SK-N-SH treated with all-trans-retinoic acid at 6 μM for 48 hours (cell line): ENCODE measurements around the gene GPR176.

ENCODE experiments used
- ATAC-seq: fragments of 200-7000 bp; cut with Tn5 transposase; 3 replicates; pipeline ENCODE4 v1.9.1; 2020; ENCODE audit warnings: mild to moderate bottlenecking, moderate library complexity
- ARNTL ChIP-seq: fragments of 450-650 bp; formaldehyde crosslinking; IDR thresholded peaks from 2 replicates; pipeline ENCODE4 v1.5.0; 2020; ENCODE audit warnings: low read depth, mild to moderate bottlenecking, moderate library complexity, borderline replicate concordance
- BACH2 ChIP-seq: fragments of 250-450 bp; sonication (Bioruptor Pico); IDR thresholded peaks from 2 replicates; pipeline ENCODE4 v1.9.0; 2021; ENCODE audit warnings: mild to moderate bottlenecking, borderline replicate concordance
- CSDC2 ChIP-seq: fragments of 250-450 bp; sonication (Bioruptor Pico); IDR thresholded peaks from 2 replicates; pipeline ENCODE4 v1.5.0; 2020; ENCODE audit warnings: mild to moderate bottlenecking, moderate library complexity
- ESRRG ChIP-seq: fragments of 250-450 bp; sonication (Bioruptor Pico); IDR thresholded peaks from 2 replicates; pipeline ENCODE4 v1.6.1; 2021; ENCODE audit warnings: mild to moderate bottlenecking
- GLIS3 ChIP-seq: fragments of 250-450 bp; sonication (Bioruptor Pico); IDR thresholded peaks from 2 replicates; pipeline ENCODE4 v1.5.0; 2020; ENCODE audit warnings: mild to moderate bottlenecking, moderate library complexity
- ISL1 ChIP-seq: fragments of 250-450 bp; sonication (Bioruptor Pico); IDR thresholded peaks from 2 replicates; pipeline ENCODE4 v2.1.2; 2022; ENCODE audit warnings: mild to moderate bottlenecking, moderate library complexity
- OSR1 ChIP-seq: fragments of 250-450 bp; sonication (Bioruptor Pico); IDR thresholded peaks from 2 replicates; pipeline ENCODE4 v1.8.0; 2022; ENCODE audit warnings: moderate library complexity, mild to moderate bottlenecking, inconsistent platforms
- PATZ1 ChIP-seq: fragments of 250-450 bp; sonication (Bioruptor Pico); IDR thresholded peaks from 2 replicates; pipeline ENCODE4 v1.8.0; 2020; ENCODE audit warnings: mild to moderate bottlenecking, moderate library complexity, borderline replicate concordance
- PPARA ChIP-seq: fragments of 250-450 bp; sonication (Bioruptor Pico); IDR thresholded peaks from 2 replicates; pipeline ENCODE4 v1.5.0; 2020; ENCODE audit warnings: mild to moderate bottlenecking, borderline replicate concordance
- RARB ChIP-seq: fragments of 250-450 bp; sonication (Bioruptor Pico); IDR thresholded peaks from 2 replicates; pipeline ENCODE4 v1.8.0; 2021; ENCODE audit warnings: mild to moderate bottlenecking, moderate library complexity
- SNAI2 ChIP-seq: fragments of 250-450 bp; sonication (Bioruptor Pico); IDR thresholded peaks from 2 replicates; pipeline ENCODE4 v1.5.0; 2020; ENCODE audit warnings: mild to moderate bottlenecking, moderate library complexity
- TCF4 ChIP-seq: fragments of 250-450 bp; sonication (Bioruptor Pico); IDR thresholded peaks from 2 replicates; pipeline ENCODE4 v1.8.0; 2021; ENCODE audit warnings: mild to moderate bottlenecking, moderate library complexity, borderline replicate concordance
- TOX ChIP-seq: fragments of 250-450 bp; sonication (Bioruptor Pico); IDR thresholded peaks from 2 replicates; pipeline ENCODE4 v1.8.0; 2021; ENCODE audit warnings: mild to moderate bottlenecking, moderate library complexity, borderline replicate concordance
- ZC3H10 ChIP-seq: fragments of 250-450 bp; sonication (Bioruptor Pico); IDR thresholded peaks from 2 replicates; pipeline ENCODE4 v1.5.1; 2021; ENCODE audit warnings: mild to moderate bottlenecking, moderate library complexity
- ZFP3 ChIP-seq: fragments of 250-450 bp; sonication (Bioruptor Pico); IDR thresholded peaks from 2 replicates; pipeline ENCODE4 v1.5.0; 2020; ENCODE audit warnings: mild to moderate bottlenecking, moderate library complexity
- ZFP30 ChIP-seq: fragments of 450-650 bp; formaldehyde crosslinking; IDR thresholded peaks from 2 replicates; pipeline ENCODE4 v1.5.0; 2022; ENCODE audit warnings: mild to moderate bottlenecking, moderate library complexity
- ZNF565 ChIP-seq: fragments of 450-650 bp; formaldehyde crosslinking; conservative IDR thresholded peaks from 2 replicates; pipeline ENCODE4 v1.5.0; 2020; ENCODE audit warnings: low read depth, mild to moderate bottlenecking, moderate library complexity
- ZNF70 ChIP-seq: fragments of 450-650 bp; formaldehyde crosslinking; IDR thresholded peaks from 2 replicates; pipeline ENCODE4 v1.5.0; 2020; ENCODE audit warnings: mild to moderate bottlenecking, moderate library complexity
- ZNF8 ChIP-seq: fragments of 450-650 bp; formaldehyde crosslinking; IDR thresholded peaks from 2 replicates; pipeline ENCODE4 v1.5.0; 2020; ENCODE audit warnings: mild to moderate bottlenecking, moderate library complexity
- TF ChIP-seq, protein P1 (sequence below): fragments of 250-450 bp; sonication (Bioruptor Pico); IDR thresholded peaks from 2 replicates; pipeline ENCODE4 v1.8.0; 2021; ENCODE audit warnings: low read depth, mild to moderate bottlenecking, moderate library complexity, borderline replicate concordance
- TF ChIP-seq, protein P2 (sequence below): fragments of 250-450 bp; sonication (Bioruptor Pico); IDR thresholded peaks from 2 replicates; pipeline ENCODE4 v1.5.1; 2020; ENCODE audit warnings: low read depth, mild to moderate bottlenecking, moderate library complexity

Gene GPR176

DNA sequence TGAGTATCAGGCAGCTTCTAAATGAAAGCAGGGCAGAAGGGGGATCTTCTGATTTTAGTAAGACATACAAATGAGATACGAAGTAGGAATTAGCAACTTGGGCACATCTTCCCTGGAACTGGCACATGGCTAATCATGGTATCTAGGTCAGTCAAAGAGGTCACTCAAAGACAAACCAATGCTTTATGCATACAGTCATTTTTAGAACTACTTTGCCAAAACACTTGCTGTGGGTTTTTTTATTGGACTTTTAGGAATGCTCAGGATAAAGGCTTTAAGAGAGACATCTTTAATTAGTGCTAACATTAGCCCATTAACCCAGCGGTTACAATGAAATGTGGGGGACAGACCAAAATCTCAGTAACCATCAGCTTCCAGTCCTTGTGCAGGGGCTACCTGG, 51.7 kb downstream of the GPR176 start:
- no peak for ATAC-seq
- TF ChIP-seq ZNF70 (CRISPR knock-in tag) (no peak), PPARA (CRISPR knock-in tag) (no peak), ZC3H10 (no peak), ZNF565 (no peak), GLIS3 (CRISPR knock-in tag) (no peak), TOX (CRISPR knock-in tag) (no peak), TCF4 (CRISPR knock-in tag) (no peak), ESRRG (CRISPR knock-in tag) (no peak), CSDC2 (no peak), BACH2 (no peak), RARB (CRISPR knock-in tag) (no peak), ZFP30 (CRISPR knock-in tag) (no peak), PATZ1 (no peak), ARNTL (no peak), ISL1 (no peak), ZNF8 (no peak)
- TF ChIP-seq, protein P1, sequence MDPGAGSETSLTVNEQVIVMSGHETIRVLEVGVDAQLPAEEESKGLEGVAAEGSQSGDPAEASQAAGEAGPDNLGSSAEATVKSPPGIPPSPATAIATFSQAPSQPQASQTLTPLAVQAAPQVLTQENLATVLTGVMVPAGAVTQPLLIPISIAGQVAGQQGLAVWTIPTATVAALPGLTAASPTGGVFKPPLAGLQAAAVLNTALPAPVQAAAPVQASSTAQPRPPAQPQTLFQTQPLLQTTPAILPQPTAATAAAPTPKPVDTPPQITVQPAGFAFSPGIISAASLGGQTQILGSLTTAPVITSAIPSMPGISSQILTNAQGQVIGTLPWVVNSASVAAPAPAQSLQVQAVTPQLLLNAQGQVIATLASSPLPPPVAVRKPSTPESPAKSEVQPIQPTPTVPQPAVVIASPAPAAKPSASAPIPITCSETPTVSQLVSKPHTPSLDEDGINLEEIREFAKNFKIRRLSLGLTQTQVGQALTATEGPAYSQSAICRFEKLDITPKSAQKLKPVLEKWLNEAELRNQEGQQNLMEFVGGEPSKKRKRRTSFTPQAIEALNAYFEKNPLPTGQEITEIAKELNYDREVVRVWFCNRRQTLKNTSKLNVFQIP (CRISPR knock-in tag) = no peak

DNA sequence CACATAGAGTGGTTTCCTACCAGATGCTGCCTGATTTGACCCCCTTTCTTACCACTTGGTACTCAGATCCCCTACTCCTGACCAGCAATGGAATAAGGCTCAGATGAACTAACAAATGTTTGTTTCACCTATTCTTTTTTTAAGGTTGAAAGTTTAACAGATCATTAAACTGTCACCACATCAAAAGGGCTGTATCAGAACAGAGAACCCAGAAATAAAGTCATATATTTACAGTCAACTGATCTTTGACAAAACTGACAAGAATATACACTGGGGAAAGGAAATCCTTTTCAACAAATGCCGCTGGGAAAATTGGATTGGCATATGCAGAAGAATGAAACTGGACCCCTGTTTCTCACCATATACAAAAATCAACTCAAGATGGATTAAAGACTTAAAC, 56.0 kb downstream of the GPR176 start:
- TF ChIP-seq RARB (CRISPR knock-in tag) = no peak
- no peak for TF ChIP-seq ZFP30 (CRISPR knock-in tag)
- TF ChIP-seq, protein P2, sequence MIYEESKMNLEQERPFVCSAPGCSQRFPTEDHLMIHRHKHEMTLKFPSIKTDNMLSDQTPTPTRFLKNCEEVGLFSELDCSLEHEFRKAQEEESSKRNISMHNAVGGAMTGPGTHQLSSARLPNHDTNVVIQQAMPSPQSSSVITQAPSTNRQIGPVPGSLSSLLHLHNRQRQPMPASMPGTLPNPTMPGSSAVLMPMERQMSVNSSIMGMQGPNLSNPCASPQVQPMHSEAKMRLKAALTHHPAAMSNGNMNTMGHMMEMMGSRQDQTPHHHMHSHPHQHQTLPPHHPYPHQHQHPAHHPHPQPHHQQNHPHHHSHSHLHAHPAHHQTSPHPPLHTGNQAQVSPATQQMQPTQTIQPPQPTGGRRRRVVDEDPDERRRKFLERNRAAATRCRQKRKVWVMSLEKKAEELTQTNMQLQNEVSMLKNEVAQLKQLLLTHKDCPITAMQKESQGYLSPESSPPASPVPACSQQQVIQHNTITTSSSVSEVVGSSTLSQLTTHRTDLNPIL (CRISPR knock-in tag) = no peak
- no peak for TF ChIP-seq ZNF565
- ATAC-seq = no peak

DNA sequence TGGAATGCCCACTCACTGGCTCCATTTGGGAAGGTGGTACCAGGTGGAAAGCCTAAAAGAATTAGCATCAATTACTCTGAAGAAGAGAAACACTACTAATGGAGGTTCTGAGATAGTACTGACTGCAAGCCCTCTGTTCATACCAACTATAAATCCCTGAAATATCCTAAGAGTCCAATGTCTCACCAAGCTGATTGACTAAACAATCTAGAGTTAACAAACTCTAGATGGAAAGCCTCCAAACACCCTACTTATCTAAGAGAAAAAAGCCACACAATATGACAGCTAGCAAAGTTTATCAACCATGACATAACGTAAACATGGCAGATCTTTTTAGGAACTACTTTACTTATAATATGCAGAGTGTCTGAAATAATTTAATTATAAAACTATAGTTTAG, 59.2 kb downstream of the GPR176 start:
- TF ChIP-seq BACH2 = no peak
- TF ChIP-seq ZNF8 = no peak
- TF ChIP-seq ISL1 = no peak
- no peak for TF ChIP-seq ARNTL
- TF ChIP-seq ESRRG (CRISPR knock-in tag) = no peak
- TF ChIP-seq GLIS3 (CRISPR knock-in tag) = no peak
- no peak for ATAC-seq

DNA sequence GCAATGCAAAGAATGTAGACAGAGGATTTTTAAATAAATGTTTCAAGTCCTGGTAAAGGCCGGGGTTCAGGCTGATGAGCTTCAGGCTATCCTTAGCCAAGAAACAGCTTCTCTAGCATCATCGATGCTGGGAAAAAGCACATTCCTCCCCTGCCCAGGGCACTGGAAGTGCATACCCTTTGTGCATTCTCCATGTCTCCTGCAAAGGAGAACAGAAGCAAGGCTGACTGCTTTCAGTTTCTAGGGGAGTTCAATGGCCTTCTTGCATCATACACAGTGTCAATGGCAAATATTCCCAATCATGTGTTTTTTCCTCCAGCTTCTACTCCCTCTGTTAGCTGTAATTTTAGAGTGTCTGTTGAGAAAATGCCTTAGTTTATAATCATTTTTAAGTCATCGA, 59.9 kb downstream of the GPR176 start:
- no peak; the same call in 2 of the 3 replicates for ATAC-seq
- TF ChIP-seq PATZ1 (no peak), ZC3H10 (no peak), ARNTL (no peak), TOX (CRISPR knock-in tag) (no peak), ISL1 (no peak), BACH2 (no peak), ZFP30 (CRISPR knock-in tag) (no peak), ZNF8 (no peak), SNAI2 (CRISPR knock-in tag) (no peak), TCF4 (CRISPR knock-in tag) (no peak), ZFP3 (CRISPR knock-in tag) (no peak), CSDC2 (no peak), ESRRG (CRISPR knock-in tag) (no peak), RARB (CRISPR knock-in tag) (no peak), ZNF565 (no peak), ZNF70 (CRISPR knock-in tag) (no peak), OSR1 (CRISPR knock-in tag) (no peak)
- TF ChIP-seq, protein P1 (CRISPR knock-in tag) = no peak
